HG03558 (cell line): ENCODE results near the gene KRT31.
"Not testable (repeated sequence)": the region's sequence is repeated elsewhere in the genome, so short reads cannot be mapped to it uniquely, and the experiment has no call there.

ENCODE experiments used
- ATAC-seq: cut with Tn5 transposase; IDR thresholded peaks from one replicate; pipeline ENCODE4 v1.9.1; 2021; ENCODE audit warnings: moderate number of reproducible peaks; ENCODE audit not compliant: unreplicated experiment; ENCODE audit errors: extremely low read depth

The KRT31 gene

GRCh38 chr17:41396996-41397660 is at the start of gene KRT31:
KRT31 (minus strand) TSS chr17:41397608; CDS start chr17:41397539, 69 bp downstream.
- ATAC-seq: no peak

- ATAC-seq: no peak
These were observed 49.4 kb upstream of the KRT31 start for GRCh38 chr17:41446806-41447205.

GRCh38 chr17:41444640-41445039 is 47.2 kb upstream of the KRT31 start:
- no peak for ATAC-seq

GRCh38 chr17:41444186-41444585 is 46.8 kb upstream of the KRT31 start:
- ATAC-seq: no peak

- ATAC-seq: no peak
These were observed 45.3 kb upstream of the KRT31 start for GRCh38 chr17:41442739-41443138.

- ATAC-seq: no peak
These were observed 43.2 kb upstream of the KRT31 start, which contains the start of gene KRT38 for GRCh38 chr17:41440531-41441033. KRT38 (minus strand) TSS chr17:41440983; CDS start chr17:41440921, 62 bp downstream.

- no peak for ATAC-seq
These were observed 42.0 kb upstream of the KRT31 start for GRCh38 chr17:41439375-41439774.

GRCh38 chr17:41437769-41438168 is 40.4 kb upstream of the KRT31 start:
- ATAC-seq: no peak

- no peak for ATAC-seq
These were observed 39.8 kb upstream of the KRT31 start for GRCh38 chr17:41437254-41437653.

- ATAC-seq: no peak
These were observed 37.0 kb upstream of the KRT31 start for GRCh38 chr17:41434415-41434814.

GRCh38 chr17:41434005-41434404 is 36.6 kb upstream of the KRT31 start:
- ATAC-seq: no peak

GRCh38 chr17:41433586-41433985 is 36.2 kb upstream of the KRT31 start:
- no peak for ATAC-seq

- ATAC-seq: not testable (repeated sequence)
These were observed 33.0 kb upstream of the KRT31 start for GRCh38 chr17:41430376-41430775.

GRCh38 chr17:41429667-41430066 is 32.3 kb upstream of the KRT31 start:
- no peak for ATAC-seq

- no peak for ATAC-seq
These were observed 31.3 kb upstream of the KRT31 start for GRCh38 chr17:41428591-41429291.

GRCh38 chr17:41424111-41424635 is 26.8 kb upstream of the KRT31 start, which contains the start of gene KRT37:
KRT37 (minus strand) TSS chr17:41424585; CDS start chr17:41424523, 62 bp downstream.
- no peak for ATAC-seq

- not testable (repeated sequence) for ATAC-seq
These were observed 25.2 kb upstream of the KRT31 start for GRCh38 chr17:41422586-41422985.

- ATAC-seq: no peak
These were observed 24.2 kb upstream of the KRT31 start for GRCh38 chr17:41421617-41422016.

- ATAC-seq: no peak
These were observed 23.7 kb upstream of the KRT31 start for GRCh38 chr17:41421116-41421515.

GRCh38 chr17:41420134-41420533 is 22.7 kb upstream of the KRT31 start:
- no peak for ATAC-seq

GRCh38 chr17:41419716-41420115 is 22.3 kb upstream of the KRT31 start:
- ATAC-seq: no peak
